GM19193 (cell line): Measurements from ENCODE around the gene HPCAL1.

ENCODE experiments used
- POLR2A ChIP-seq: IDR thresholded peaks from 4 replicates; pipeline ENCODE4 v1.6.1; 2011; ENCODE audit not compliant: insufficient read depth, insufficient read length; ENCODE audit errors: extremely low read depth

Gene HPCAL1

GRCh38 chr2:10318345-10318744 is 15.6 kb downstream of the HPCAL1 start:
- TF ChIP-seq POLR2A: no peak

DNA sequence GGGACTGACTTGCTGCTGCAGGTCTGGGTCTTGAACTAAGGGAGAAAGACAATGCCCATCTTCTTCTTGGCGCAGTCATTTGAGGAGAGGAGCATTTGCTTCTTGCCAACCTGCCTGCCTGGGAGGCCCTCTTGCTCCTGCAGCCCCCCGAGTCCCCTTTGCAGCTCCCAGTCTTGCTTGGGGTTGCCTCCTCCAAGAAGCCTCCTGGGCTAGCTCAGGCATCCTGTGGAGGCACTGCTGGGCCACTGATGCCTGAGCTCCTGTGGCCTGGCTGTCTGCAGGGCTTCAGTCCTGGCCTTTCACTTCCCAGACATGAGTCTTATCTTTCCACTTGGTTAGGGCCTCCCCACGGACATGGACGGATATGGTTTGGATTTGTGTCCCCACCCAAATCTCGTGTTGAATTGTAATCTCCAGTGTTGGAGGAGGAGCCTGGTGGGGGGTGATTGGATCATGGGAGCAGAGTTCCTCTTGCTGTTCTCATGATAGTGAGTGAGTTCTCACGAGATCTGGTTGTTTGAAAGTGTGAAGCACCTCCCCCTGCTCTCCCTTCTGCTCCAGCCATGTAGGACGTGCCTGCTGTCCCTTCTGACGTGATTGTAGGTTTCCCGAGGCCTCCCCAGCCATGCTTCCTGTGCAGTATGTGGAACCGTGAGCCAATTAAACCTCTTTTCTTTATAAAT is 17.3 kb downstream of the HPCAL1 start:
- no peak for TF ChIP-seq POLR2A

DNA sequence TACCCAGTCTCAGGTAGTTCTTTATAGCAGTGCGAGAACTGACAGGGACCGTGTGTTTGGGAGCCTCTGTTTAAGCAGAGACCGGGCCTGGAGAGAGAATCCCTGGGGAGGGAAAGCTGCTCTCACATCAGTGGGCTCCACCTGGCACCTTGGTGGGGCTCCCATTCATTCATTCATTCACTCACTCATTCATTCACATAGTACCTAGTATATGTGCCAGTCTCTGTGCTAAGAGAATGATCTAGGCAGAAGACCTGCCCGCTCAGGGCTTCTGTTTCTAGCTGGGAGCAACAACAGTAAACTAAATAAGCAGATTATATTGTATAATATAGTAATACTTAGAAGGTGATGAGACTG is 17.8 kb downstream of the HPCAL1 start:
- no peak for TF ChIP-seq POLR2A

- TF ChIP-seq POLR2A: no peak
Observed at GRCh38 chr2:10320933-10321332, 18.2 kb downstream of the HPCAL1 start.

GRCh38 chr2:10321622-10322021 is 18.9 kb downstream of the HPCAL1 start:
- TF ChIP-seq POLR2A: no peak

DNA sequence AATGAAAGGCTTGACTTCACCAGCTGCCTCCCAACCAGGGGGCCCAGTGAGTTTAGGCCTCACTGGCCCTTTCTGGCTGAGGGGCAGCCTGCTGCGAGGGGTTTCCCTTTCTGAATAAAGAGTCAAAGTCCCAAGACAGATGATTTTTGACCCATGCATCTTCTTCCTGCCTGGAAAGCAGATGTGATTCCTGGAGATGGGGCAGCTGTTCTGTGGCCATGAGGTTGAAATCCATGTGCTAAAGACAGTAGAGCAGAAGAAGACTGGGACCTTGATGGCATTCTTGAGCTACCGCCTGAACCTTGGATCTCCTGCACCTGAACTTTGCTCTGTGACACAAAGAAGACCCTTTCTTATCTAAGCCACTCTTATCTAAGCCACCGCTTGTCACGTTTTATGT is 19.8 kb downstream of the HPCAL1 start:
- no peak for TF ChIP-seq POLR2A

- no peak for TF ChIP-seq POLR2A
Observed at GRCh38 chr2:10322973-10323372, 20.3 kb downstream of the HPCAL1 start.

- no peak for TF ChIP-seq POLR2A
Observed at GRCh38 chr2:10323535-10323934, 20.8 kb downstream of the HPCAL1 start.

DNA sequence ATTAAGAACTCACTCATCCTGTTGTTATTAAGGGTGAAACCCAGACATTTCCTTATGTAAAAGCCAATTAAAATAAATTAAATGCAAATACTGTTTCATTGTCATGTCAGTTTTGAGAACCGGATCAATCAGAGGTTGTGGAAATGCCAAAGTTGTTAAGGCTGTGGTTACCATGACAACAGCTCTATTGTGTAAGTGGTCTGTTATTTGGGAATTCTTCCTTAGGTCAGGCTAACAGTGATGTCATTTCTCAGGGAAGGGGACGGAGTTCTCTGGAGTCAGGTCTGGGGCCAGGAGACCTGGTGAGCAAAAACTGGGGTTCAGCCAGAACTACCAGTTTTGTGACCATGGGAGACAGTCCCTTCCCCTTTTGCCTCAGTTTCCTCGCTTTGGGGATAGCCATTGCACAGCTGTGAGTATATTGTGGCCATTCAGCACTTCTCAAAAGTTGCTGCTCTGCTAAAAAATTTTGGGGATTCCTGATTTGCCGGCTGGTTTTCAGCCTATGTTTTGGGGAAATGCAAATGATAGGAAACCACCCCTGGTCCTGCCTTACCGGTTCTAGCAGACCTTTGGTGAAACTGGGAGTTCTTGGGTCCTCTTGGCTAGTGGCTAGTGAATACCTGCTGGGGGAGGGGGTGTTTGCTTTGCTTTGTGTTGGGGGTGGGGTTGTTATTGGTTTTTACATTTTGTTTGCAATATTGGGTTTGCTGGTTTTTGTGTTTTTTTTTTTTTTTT is 21.6 kb downstream of the HPCAL1 start:
- no peak for TF ChIP-seq POLR2A

GRCh38 chr2:10325278-10326145 is 22.8 kb downstream of the HPCAL1 start:
- no peak for TF ChIP-seq POLR2A

DNA sequence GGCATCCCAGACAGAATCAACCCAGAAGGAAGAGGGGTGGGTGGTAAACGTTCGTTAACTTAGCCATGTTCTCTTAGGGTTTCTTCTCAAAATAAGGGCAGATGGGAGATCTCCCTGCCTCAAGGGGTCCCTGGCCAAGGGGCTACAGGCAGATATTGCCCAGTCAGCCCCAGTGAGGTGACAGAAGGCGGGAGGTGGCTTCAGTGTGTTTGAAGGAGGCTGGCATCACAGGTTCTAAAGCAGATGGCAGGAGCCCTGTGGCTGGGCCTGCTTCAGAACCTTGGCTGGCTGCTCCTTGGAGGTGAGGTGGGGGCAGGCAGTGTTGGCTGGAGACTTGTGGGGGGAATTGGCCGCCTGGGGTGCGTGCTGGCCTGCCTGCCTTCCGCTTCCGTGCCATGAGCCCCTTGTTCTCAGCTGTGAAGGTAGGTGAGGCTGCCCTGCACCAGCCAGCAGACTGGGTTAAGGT is 23.5 kb downstream of the HPCAL1 start:
- TF ChIP-seq POLR2A: no peak

DNA sequence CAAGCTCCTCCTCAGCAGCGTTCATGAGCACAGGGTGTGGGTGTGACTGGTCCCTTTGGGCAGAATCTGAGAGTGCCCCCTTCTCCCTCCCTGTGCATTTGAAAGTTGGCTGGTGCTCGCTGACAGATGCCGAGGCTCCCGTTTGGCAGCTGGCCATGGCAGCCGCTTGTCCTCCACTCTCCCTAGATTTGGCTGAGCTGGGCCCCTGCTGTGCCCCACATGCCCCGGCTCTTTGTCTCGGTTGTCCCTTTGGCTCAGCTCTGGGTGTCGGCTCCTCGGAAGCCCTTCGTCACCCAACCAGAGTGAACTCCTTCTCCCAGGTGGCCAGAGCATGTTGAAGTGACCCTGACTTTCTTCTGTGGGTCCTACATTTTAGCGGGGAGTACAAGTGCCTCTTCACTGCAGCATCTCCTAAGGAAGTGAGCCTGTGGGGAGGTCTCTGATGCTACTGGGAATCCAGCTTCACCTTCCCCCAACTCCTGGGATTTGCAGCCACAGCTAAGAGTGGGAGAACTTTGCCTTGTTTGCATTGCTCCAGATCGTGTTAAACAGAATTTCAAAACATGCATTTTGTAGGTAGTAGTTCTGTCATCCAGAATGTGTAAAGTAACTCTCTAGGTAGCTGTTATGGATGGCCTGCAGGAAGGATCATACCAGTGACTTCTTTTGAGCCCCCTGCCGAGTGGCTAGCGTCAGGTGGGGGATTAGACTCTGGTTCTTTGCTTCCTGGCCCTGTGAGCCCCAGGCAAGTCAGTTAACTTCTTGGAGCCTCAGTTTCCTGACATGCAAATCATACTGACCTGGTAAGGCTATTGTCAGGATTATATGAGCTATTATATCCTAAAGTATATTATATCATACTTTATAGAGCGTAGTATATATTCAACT is 24.2 kb downstream of the HPCAL1 start:
- no peak for TF ChIP-seq POLR2A

DNA sequence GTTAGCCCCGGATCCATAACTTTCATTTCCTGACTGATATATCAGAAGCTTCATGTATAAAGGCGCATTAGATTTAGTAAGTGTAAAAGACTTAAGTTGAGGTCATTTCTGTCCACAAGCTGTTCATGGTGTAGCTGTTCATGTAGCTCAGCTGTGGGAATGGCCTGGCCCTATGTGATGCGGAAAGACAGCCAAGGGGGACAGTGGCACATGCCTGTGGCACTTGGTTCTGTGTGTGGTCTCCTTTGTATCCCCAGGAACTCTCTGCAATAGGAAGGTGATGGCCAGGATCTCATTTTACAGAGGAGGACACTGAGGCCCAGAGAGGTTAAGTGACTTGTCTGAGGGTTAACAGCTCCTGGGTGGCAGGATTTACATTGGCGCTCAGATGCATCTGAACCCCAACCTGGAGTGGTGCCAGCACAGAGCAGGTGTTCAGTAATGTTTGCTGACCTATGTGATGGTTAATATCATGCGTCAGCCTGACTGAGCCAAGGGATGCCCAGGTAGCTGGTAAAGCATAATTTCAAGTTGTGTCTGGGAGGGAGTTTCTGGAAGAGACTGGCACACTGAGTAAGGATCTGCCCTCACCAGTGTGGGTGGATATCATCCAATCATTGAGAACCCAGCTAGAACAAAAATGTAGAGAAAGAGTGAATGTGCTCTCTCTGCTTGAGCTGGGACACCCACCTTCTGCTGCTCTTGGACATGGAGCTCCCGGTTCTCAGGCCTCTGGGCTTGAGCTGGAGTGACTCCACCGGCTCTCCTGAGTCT is 25.4 kb downstream of the HPCAL1 start:
- no peak for TF ChIP-seq POLR2A

GRCh38 chr2:10328670-10329579 is 26.2 kb downstream of the HPCAL1 start:
- TF ChIP-seq POLR2A: no peak

GRCh38 chr2:10329580-10329879 is 26.8 kb downstream of the HPCAL1 start:
- no peak for TF ChIP-seq POLR2A
